Choroid plexus epithelial cell (primary cell): ENCODE data around the gene DACT3.

Experiments
- DNase-seq: peaks from one replicate; pipeline ENCODE4 v3.0.0-alpha.2; 2010; ENCODE audit warnings: low read depth
- H3K4me3 ChIP-seq: 2 replicates; pipeline ENCODE4 v1.5.1; 2011; ENCODE audit warnings: low read depth, mild to moderate bottlenecking, control low read depth, low read length, moderate library complexity
- CTCF ChIP-seq: conservative IDR thresholded peaks from 2 replicates; pipeline ENCODE4 v1.5.1; 2011; ENCODE audit warnings: low read depth, mild to moderate bottlenecking, control low read depth, inconsistent platforms, low read length, moderate library complexity

Gene DACT3

GRCh38 chr19:46650445-46650844, 10.5 kb downstream of the DACT3 start:
- TF ChIP-seq CTCF: no peak
- no peak for DNase-seq
- no peak overlapping the region for H3K4me3 ChIP-seq

GRCh38 chr19:46648961-46649960, 11.7 kb downstream of the DACT3 start:
- H3K4me3 ChIP-seq: no peak overlapping the region

GRCh38 chr19:46648060-46648960, 12.7 kb downstream of the DACT3 start:
- no peak for TF ChIP-seq CTCF
- no peak overlapping the region for H3K4me3 ChIP-seq
- DNase-seq: no peak

More at GRCh38 chr19:46648961-46649960, 11.7 kb downstream of the DACT3 start:
- no peak for TF ChIP-seq CTCF
- no peak for DNase-seq

- no peak overlapping the region for H3K4me3 ChIP-seq
- TF ChIP-seq CTCF: no peak
- DNase-seq: no peak
Measured at GRCh38 chr19:46646402-46646801, 14.6 kb downstream of the DACT3 start.

GRCh38 chr19:46644720-46645119, 16.3 kb downstream of the DACT3 start:
- no peak for TF ChIP-seq CTCF
- no peak overlapping the region for H3K4me3 ChIP-seq
- no peak for DNase-seq

- no peak overlapping the region for H3K4me3 ChIP-seq
- no peak for TF ChIP-seq CTCF
- no peak for DNase-seq
Measured at GRCh38 chr19:46640656-46641055, 20.3 kb downstream of the DACT3 start.
